GM12873 (cell line): ENCODE results near the gene ZNF512B.
A peak's percentile ranks its signal among the peaks of the same experiment; 100 is the strongest.

Experiments used
- CTCF ChIP-seq: IDR thresholded peaks from 2 replicates; pipeline ENCODE4 v1.5.1; 2012; ENCODE audit warnings: low read depth, mild to moderate bottlenecking, moderate library complexity, low read length, control low read depth; ENCODE audit not compliant: insufficient read depth; ENCODE audit errors: missing control alignments

ZNF512B gene

GRCh38 chr20:63940071-63940471 is 29.7 kb downstream of the ZNF512B start:
- TF ChIP-seq CTCF = no peak

- no peak for TF ChIP-seq CTCF
Measured at GRCh38 chr20:63939061-63939935, 30.4 kb downstream of the ZNF512B start.

- TF ChIP-seq CTCF = no peak
Measured at GRCh38 chr20:63937596-63937995, 32.1 kb downstream of the ZNF512B start.

GRCh38 chr20:63935447-63935846 is 34.3 kb downstream of the ZNF512B start:
- no peak for TF ChIP-seq CTCF

GRCh38 chr20:63934271-63935068 is 35.3 kb downstream of the ZNF512B start:
- TF ChIP-seq CTCF = peak; percentile 42

GRCh38 chr20:63933646-63934045 is 36.1 kb downstream of the ZNF512B start:
- TF ChIP-seq CTCF = no peak

GRCh38 chr20:63932606-63933160 is 37.0 kb downstream of the ZNF512B start:
- TF ChIP-seq CTCF = no peak
